MM.1S (cell line): ENCODE results near the gene CBL.

Source experiments
- DNase-seq: peaks from one replicate; pipeline ENCODE4 v3.0.0-alpha.2; 2015
- H2AFZ ChIP-seq: fragments of 300-600 bp; sonication (generic); 2 replicates; pipeline ENCODE4 v1.6.0; 2016; ENCODE audit warnings: antibody characterized with exemption, low read length
- H3F3A ChIP-seq: fragments of 300-600 bp; sonication (generic); 2 replicates; pipeline ENCODE4 v1.6.1; 2016; ENCODE audit warnings: mild to moderate bottlenecking, antibody characterized with exemption, low read length, moderate library complexity, mixed read lengths; ENCODE audit not compliant: insufficient read depth
- H3K27ac ChIP-seq: fragments of 300-600 bp; sonication (generic); 2 replicates; pipeline ENCODE4 v1.5.1; 2016; ENCODE audit warnings: mild to moderate bottlenecking, low read length
- H3K27me3 ChIP-seq: fragments of 300-600 bp; sonication (generic); replicated peaks from 2 replicates; pipeline ENCODE4 v1.6.0; 2016; ENCODE audit warnings: low read length; ENCODE audit not compliant: insufficient read depth
- H3K36me3 ChIP-seq: fragments of 300-600 bp; sonication (generic); replicated peaks from 2 replicates; pipeline ENCODE4 v1.6.1; 2016; ENCODE audit warnings: mild to moderate bottlenecking, low read length, mixed read lengths; ENCODE audit not compliant: insufficient read depth
- H3K4me1 ChIP-seq: fragments of 300-600 bp; sonication (generic); 2 replicates; pipeline ENCODE4 v1.6.1; 2016; ENCODE audit warnings: low read length, mixed read lengths
- H3K4me2 ChIP-seq: fragments of 300-600 bp; sonication (generic); 2 replicates; pipeline ENCODE4 v1.6.0; 2016; ENCODE audit warnings: low read depth, low read length
- H3K4me3 ChIP-seq: fragments of 300-600 bp; sonication (generic); 2 replicates; pipeline ENCODE4 v1.5.1; 2016; ENCODE audit warnings: low read length, mixed read lengths
- H3K79me2 ChIP-seq: fragments of 300-600 bp; sonication (generic); 2 replicates; pipeline ENCODE4 v1.6.1; 2016; ENCODE audit warnings: mixed run types, low read length, mixed read lengths
- H3K9ac ChIP-seq: fragments of 300-600 bp; sonication (generic); 2 replicates; pipeline ENCODE4 v1.6.1; 2016; ENCODE audit warnings: low read length, mixed read lengths
- H3K9me2 ChIP-seq: fragments of 300-600 bp; sonication (generic); replicated peaks from 2 replicates; pipeline ENCODE4 v1.6.1; 2016; ENCODE audit warnings: mild to moderate bottlenecking, low read length, mixed read lengths; ENCODE audit not compliant: insufficient read depth
- H3K9me3 ChIP-seq: fragments of 300-600 bp; sonication (generic); replicated peaks from 2 replicates; pipeline ENCODE4 v1.6.1; 2016; ENCODE audit warnings: mild to moderate bottlenecking, low read length, mixed read lengths; ENCODE audit not compliant: insufficient read depth
- H4K20me1 ChIP-seq: fragments of 300-600 bp; sonication (generic); 2 replicates; pipeline ENCODE4 v1.6.1; 2016; ENCODE audit warnings: mild to moderate bottlenecking, low read length, moderate library complexity, mixed read lengths; ENCODE audit not compliant: insufficient read depth
- CTCF ChIP-seq: fragments of 300-600 bp; sonication (generic); IDR thresholded peaks from 2 replicates; pipeline ENCODE4 v1.5.1; 2016; ENCODE audit warnings: antibody characterized with exemption, low read length, mixed read lengths
- EZH2 ChIP-seq: fragments of 300-600 bp; sonication (generic); optimal IDR thresholded peaks from 2 replicates; pipeline ENCODE3; 2017; ENCODE audit warnings: low read depth, mild to moderate bottlenecking, antibody characterized with exemption, low read length, mixed read lengths
- EZH2phosphoT487 ChIP-seq: fragments of 300-600 bp; sonication (generic); IDR thresholded peaks from 2 replicates; pipeline ENCODE4 v1.6.1; 2018; ENCODE audit warnings: antibody characterized with exemption, low read length

Gene CBL

GRCh38 chr11:119316729-119317591 lies 110.8 kb downstream of the CBL start, which contains the start of gene MCAM:
Gene MCAM (minus strand): TSS chr11:119317130. CDS start chr11:119317101, 29 bp downstream.
- no peak within 1 kb of the TSS for H3K27ac ChIP-seq
- H3K4me3 ChIP-seq, result peak within 1 kb of the TSS; percentile 68
- no peaks in the 10 kb centered on the region for H3K79me2 ChIP-seq
- no peaks in the 10 kb centered on the region for H3K9me3 ChIP-seq
- no peaks in the 10 kb centered on the region for H3K36me3 ChIP-seq
- DNase-seq, result no peak
- TF ChIP-seq CTCF (no peak), EZH2 (no peak), EZH2phosphoT487 (no peak)
- H4K20me1 ChIP-seq, result no peaks in the 10 kb centered on the region
- H3K4me1 ChIP-seq, result peaks cover 14% of the 10 kb centered on the region
- peak within 1 kb of the TSS; percentile 93 for H2AFZ ChIP-seq
- H3K9me2 ChIP-seq, result no peaks in the 10 kb centered on the region
- peaks cover 37% of the 10 kb centered on the region for H3K27me3 ChIP-seq
- peak within 1 kb of the TSS; percentile 48; the same call in 1 of the 2 replicates for H3K9ac ChIP-seq
- H3K4me2 ChIP-seq, result peak within 1 kb of the TSS; percentile 98
- H3F3A ChIP-seq, result peaks cover 7% of the 10 kb centered on the region; the same call in 1 of the 2 replicates

- Histone ChIP-seq H3K9ac (no peak overlapping the region), H3K4me1 (peaks cover 21% of the 10 kb centered on the region)
Observed at GRCh38 chr11:119317592-119318239, 111.6 kb downstream of the CBL start.

More at GRCh38 chr11:119317592-119318239, 111.6 kb downstream of the CBL start:
- no peak overlapping the region for H3K4me3 ChIP-seq
- no peak overlapping the region for H3K4me2 ChIP-seq
- H3K79me2 ChIP-seq, result no peaks in the 10 kb centered on the region
- H2AFZ ChIP-seq, result no peak overlapping the region
- DNase-seq, result no peak
- no peak overlapping the region for H3K27ac ChIP-seq
- no peaks in the 10 kb centered on the region for H3K36me3 ChIP-seq
- H3K9me3 ChIP-seq, result no peaks in the 10 kb centered on the region
- no peak for TF ChIP-seq EZH2phosphoT487
- TF ChIP-seq CTCF, result no peak
- peaks cover 37% of the 10 kb centered on the region for H3K27me3 ChIP-seq
- H3K9me2 ChIP-seq, result no peaks in the 10 kb centered on the region
- no peaks in the 10 kb centered on the region for H4K20me1 ChIP-seq
- H3F3A ChIP-seq, result peaks cover 7% of the 10 kb centered on the region; the same call in 1 of the 2 replicates
